Measurements from ENCODE around the gene DENND10.

The DENND10 gene

DNA sequence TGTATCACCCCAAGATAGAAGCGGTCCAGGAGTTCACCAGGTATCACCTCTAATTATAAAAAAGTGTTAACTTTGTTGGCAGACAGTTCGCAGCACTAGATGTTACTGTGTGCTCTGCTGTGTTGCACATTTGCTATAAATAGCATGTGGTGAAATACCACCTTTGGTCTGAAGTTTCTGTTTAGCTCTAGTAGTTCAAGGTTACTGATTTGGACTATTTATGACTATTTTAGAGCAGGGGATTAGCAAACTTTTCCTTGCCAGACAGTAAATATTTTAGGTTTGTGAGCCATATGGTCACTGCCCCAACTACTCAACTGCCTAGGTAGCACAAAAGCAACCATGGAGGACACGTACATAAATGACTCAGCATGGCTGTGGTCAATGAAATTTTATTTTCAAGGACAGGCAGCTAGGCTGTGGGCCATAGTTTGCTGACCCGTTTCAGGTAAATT lies 16.5 kb downstream of the DENND10 start:
- TF ChIP-seq, protein P1, sequence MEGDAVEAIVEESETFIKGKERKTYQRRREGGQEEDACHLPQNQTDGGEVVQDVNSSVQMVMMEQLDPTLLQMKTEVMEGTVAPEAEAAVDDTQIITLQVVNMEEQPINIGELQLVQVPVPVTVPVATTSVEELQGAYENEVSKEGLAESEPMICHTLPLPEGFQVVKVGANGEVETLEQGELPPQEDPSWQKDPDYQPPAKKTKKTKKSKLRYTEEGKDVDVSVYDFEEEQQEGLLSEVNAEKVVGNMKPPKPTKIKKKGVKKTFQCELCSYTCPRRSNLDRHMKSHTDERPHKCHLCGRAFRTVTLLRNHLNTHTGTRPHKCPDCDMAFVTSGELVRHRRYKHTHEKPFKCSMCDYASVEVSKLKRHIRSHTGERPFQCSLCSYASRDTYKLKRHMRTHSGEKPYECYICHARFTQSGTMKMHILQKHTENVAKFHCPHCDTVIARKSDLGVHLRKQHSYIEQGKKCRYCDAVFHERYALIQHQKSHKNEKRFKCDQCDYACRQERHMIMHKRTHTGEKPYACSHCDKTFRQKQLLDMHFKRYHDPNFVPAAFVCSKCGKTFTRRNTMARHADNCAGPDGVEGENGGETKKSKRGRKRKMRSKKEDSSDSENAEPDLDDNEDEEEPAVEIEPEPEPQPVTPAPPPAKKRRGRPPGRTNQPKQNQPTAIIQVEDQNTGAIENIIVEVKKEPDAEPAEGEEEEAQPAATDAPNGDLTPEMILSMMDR (conservative IDR thresholded peaks at IDR 0.05; ENCODE audit: low read depth, low read length) = no peak
- no peak overlapping the region for H3K4me3 ChIP-seq (ENCODE audit: low read length)
- DNase-seq (ENCODE audit: low read depth) = no peak

DNA sequence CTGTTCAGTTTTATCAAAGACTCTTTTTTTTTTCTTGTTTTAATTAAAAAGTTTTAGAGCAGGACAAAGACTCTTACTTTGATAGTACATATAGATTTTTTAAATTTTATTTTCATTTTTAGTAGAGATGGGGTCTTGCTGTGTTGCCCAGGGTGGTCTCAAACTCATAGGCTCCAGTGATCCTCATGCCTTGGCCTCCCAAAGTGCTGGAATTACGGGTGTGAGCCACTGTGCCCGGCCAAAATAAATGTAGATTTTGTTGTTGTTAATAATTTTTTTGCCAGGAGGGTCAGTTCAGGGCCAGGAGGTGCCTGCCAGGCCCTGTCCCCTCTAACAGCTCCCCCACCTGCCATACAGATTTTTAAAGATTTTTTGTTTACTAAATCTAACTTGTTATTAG lies 17.0 kb downstream of the DENND10 start:
- H3K4me3 ChIP-seq (ENCODE audit: low read length) = no peak overlapping the region
- TF ChIP-seq, protein P1 (conservative IDR thresholded peaks at IDR 0.05; ENCODE audit: low read depth, low read length) = no peak
- DNase-seq (ENCODE audit: low read depth) = no peak

DNA sequence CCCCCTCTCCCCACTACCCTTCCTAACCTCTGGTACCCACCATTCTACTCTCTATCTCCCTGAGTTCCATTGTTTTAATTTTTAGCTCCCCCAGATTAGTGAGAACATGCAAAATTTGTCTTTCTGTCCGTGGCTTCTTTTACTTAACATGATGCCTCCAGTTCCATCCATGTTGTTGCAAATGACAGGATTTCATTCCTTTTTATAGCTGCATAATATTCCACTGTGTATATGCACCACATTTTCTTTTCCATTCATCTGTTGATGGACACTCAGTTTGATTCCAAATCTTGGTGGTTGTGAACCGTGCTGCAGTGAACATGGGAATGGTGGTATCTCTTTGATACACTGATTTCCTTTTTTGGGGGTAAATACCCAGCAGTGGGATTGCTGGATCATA lies 22.0 kb downstream of the DENND10 start:
- no peak for DNase-seq (ENCODE audit: low read depth)
- no peak overlapping the region for H3K4me3 ChIP-seq (ENCODE audit: low read length)
- TF ChIP-seq, protein P1 (conservative IDR thresholded peaks at IDR 0.05; ENCODE audit: low read depth, low read length) = no peak

DNA sequence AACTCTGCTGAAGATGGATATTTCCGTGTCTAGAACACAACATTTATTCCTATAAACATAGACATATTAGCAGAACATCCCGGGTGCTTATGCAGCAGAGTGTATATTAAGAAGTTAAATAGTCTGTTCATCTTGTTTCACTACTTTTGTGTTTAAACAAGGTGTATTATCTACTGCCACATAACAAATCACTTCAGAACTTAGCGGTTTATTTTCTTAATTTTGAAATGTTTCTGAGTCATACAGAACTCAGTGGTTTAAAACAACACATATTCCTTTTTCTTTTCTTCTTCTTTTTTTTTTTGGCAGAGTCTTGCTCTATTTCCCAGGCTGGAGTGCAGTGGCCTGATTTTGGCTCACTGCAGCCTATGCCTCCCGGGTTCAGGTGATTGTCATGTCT lies 25.8 kb downstream of the DENND10 start:
- H3K4me3 ChIP-seq (ENCODE audit: low read length) = no peak overlapping the region
- DNase-seq (ENCODE audit: low read depth) = no peak
- TF ChIP-seq, protein P1 (conservative IDR thresholded peaks at IDR 0.05; ENCODE audit: low read depth, low read length) = no peak

DNA sequence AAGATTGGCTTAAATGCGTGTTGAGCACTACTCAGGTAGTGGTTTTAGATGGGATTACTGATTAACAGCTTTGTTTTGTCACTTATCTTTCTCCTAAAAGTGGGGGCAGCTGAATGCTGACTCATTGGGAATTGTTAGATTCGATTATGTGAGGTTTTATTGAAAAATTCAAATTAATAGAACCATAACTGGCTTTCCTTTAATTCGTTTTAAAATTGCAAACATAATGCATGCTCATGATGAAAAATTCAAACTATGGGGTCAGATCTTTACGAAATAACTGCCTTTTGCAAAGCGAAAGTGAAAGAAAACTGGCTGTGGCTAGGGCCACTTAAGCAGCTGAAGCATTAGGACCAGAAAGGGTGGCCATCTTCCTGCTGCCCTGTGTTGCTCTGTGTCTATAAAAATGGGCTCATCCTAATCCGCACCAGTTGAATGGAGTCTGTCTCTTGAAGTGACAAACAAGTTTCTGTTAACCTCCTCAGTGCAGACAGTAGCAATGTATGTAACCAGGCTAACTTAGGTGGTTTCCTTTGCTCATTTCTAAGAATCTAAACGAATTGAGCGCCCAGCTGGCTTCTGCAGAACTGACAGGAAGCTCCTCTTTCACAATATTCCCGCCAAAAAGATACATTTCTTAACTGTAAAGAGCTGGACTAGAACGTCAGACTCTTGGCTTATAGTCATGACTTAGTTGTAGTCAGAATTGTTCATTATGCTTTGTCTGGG lies 27.8 kb downstream of the DENND10 start:
- no peak overlapping the region for H3K4me3 ChIP-seq (ENCODE audit: low read length)
- TF ChIP-seq, protein P1 (conservative IDR thresholded peaks at IDR 0.05; ENCODE audit: low read depth, low read length) = no peak
- DNase-seq (ENCODE audit: low read depth) = no peak

DNA sequence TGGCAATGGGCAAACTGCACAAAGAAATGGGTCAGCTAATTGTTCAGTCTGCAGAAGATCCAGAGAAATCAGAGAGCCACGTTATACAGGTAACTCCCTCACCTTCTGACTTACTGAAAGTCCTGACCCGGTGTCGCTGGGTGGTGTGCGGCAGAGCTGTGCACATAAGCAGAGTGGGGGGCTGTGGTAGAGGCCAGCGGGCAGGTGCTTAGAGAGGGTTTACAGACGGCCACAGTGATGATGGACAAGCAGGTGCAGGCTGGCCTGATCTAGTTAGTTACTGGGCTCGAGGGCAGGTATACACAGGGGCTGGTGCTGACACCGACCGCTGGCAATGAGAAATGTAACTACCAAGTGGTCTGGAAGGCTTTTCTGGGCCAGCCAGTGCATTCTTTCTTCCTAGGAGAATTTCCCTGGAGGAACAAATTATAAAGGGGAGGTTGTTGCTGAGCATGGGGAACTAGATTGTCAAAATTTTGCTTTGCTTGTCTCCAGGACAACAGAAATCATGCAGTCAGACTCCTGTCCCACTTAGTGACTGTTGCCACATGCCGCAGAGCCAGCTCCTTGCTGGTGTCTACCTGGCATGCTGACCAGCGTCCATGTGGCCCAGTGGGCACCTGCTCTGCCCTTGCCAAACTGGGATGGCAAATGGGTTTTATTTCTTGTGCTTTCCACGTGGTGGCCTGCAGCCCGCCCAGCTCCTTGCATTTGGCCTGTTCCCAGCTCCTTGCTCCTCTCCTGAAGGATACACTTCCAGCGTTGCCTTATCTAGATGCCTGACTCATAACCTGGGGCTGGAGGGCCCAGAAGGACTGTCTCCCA lies 28.8 kb downstream of the DENND10 start:
- H3K4me3 ChIP-seq (ENCODE audit: low read length) = no peak overlapping the region
- TF ChIP-seq, protein P1 (conservative IDR thresholded peaks at IDR 0.05; ENCODE audit: low read depth, low read length) = no peak
- no peak for DNase-seq (ENCODE audit: low read depth)
